Hematopoietic multipotent progenitor cell treated with erythropoietin and hydrocortisone succinate and interleukin-3 and kit ligand, for 15 days (in vitro differentiated cells): ENCODE data around the gene LUZP4.
"Not testable (repeated sequence)": the region's sequence is repeated elsewhere in the genome, so short reads cannot be mapped to it uniquely, and the experiment has no call there.

Experiments
- DNase-seq: peaks from one replicate; pipeline ENCODE4 v3.0.0-alpha.2; 2015; ENCODE audit warnings: low spot score

Gene LUZP4

GRCh38 chrX:115289465-115289864 is at the start of gene LUZP4:
TSS of gene LUZP4 (plus strand) at chrX:115289715. CDS start at chrX:115289760, 45 bp downstream.
- no peak for DNase-seq

GRCh38 chrX:115251458-115252233 is 37.9 kb upstream of the LUZP4 start:
- no peak for DNase-seq

GRCh38 chrX:115255003-115255402 is 34.5 kb upstream of the LUZP4 start:
- no peak for DNase-seq

GRCh38 chrX:115257711-115258110 is 31.8 kb upstream of the LUZP4 start:
- DNase-seq, result no peak

- no peak for DNase-seq
Observed at GRCh38 chrX:115259238-115259875, 30.2 kb upstream of the LUZP4 start.

- no peak for DNase-seq
Observed at GRCh38 chrX:115260330-115260729, 29.2 kb upstream of the LUZP4 start.

- no peak for DNase-seq
Observed at GRCh38 chrX:115261148-115261547, 28.4 kb upstream of the LUZP4 start.

- DNase-seq, result no peak
Observed at GRCh38 chrX:115264009-115264408, 25.5 kb upstream of the LUZP4 start.

GRCh38 chrX:115266300-115266699 is 23.2 kb upstream of the LUZP4 start:
- DNase-seq, result no peak

GRCh38 chrX:115268421-115268820 is 21.1 kb upstream of the LUZP4 start:
- no peak for DNase-seq

- DNase-seq, result no peak
Observed at GRCh38 chrX:115269051-115269683, 20.3 kb upstream of the LUZP4 start.

GRCh38 chrX:115284877-115285276 is 4.6 kb upstream of the LUZP4 start:
- DNase-seq, result no peak

GRCh38 chrX:115297189-115297588 is 7.7 kb downstream of the LUZP4 start:
- no peak for DNase-seq

GRCh38 chrX:115311139-115311538 is 21.6 kb downstream of the LUZP4 start:
- no peak for DNase-seq

GRCh38 chrX:115311601-115312001 is 22.1 kb downstream of the LUZP4 start:
- DNase-seq, result no peak

GRCh38 chrX:115318139-115318538 is 28.6 kb downstream of the LUZP4 start:
- no peak for DNase-seq

- no peak for DNase-seq
Observed at GRCh38 chrX:115322375-115322774, 32.9 kb downstream of the LUZP4 start.

- no peak for DNase-seq
Observed at GRCh38 chrX:115324194-115324593, 34.7 kb downstream of the LUZP4 start.

- DNase-seq, result not testable (repeated sequence)
Observed at GRCh38 chrX:115329282-115329681, 39.8 kb downstream of the LUZP4 start.

GRCh38 chrX:115330498-115331168 is 41.1 kb downstream of the LUZP4 start:
- peak; percentile 2 for DNase-seq

GRCh38 chrX:115332832-115333231 is 43.3 kb downstream of the LUZP4 start:
- DNase-seq, result no peak

GRCh38 chrX:115333446-115333845 is 43.9 kb downstream of the LUZP4 start:
- no peak for DNase-seq
